HG03139 (cell line): ENCODE measurements around the gene SYNPO2.
"Not testable (repeated sequence)": the region's sequence is repeated elsewhere in the genome, so short reads cannot be mapped to it uniquely, and the experiment has no call there.

Experiments used
- ATAC-seq: cut with Tn5 transposase; IDR thresholded peaks from one replicate; pipeline ENCODE4 v1.9.1; 2021; ENCODE audit not compliant: unreplicated experiment

SYNPO2 gene

DNA sequence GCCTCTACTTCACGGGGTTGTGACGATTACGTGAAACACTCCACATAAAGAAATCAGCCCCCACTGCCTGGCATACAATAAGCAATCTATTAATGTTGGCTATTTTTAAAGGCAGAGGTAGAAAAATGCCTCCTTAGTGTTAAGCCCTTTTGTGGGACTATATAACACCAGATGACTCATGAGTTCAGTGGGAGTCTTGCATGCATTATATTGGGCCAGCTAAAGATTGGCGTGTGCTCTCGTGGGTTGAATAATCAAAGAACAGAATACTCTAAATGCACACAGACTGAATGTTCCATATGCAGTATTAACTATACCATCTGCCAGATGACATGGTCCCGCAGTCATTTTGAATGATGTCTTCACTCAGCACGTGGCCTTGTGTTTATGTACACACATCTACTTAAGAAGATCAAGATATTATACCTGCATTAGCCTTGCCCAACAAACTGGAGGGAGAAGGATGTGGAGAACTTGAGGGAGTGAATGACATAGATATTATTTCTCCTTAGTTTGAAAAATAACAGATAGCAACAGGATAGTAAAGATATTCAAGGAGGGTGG is 162.0 kb downstream of the SYNPO2 start:
- no peak for ATAC-seq

DNA sequence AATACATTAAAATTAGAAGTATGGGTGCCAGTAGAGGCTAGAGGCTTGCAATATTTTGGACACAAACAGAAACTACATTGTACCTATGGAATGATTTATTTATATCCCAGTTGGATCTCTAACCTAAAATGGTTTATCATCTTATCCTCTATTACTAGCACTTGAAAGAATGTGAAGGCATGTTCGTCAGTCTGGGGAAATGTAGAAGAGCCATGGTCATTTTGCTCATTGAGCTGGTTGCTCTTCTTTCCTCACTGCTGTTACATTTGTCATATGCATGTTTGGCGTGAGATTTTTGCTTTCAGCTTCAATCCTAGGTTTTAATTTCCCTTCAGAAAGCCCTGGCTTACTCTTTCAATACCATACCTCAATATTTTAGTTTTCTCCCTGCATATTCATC is 164.6 kb downstream of the SYNPO2 start:
- no peak for ATAC-seq

DNA sequence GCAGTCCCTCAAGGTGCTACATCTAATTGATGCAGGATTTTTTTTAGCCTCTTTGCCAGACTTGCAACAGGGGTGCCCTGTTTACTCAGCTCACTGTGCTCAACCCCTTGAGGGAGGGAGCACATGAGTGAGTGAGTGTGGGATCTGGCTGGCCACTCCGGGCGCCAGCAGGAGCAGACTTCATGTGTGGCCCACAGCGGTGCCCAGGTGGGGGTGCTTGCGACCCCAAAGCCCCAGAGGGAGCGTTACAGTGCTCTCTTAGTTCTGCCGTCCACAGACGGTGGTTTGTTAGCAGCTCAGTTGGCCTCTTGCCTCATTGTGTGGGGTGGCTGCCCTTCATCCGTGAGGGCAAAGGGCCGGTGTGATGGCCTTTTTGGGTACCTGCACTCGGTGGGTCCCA is 165.3 kb downstream of the SYNPO2 start:
- no peak for ATAC-seq

DNA sequence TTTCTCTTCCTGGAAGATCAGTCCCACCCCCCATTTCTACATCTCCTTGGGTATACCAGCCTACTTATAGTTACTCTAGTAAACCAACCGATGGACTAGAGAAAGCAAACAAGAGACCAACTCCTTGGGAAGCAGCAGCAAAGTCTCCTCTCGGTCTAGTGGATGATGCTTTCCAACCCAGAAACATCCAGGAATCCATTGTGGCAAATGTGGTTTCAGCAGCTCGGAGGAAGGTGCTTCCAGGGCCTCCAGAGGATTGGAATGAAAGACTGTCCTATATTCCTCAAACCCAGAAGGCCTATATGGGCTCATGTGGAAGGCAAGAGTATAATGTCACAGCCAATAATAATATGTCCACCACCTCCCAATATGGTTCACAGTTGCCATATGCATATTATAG is 168.8 kb downstream of the SYNPO2 start:
- ATAC-seq = no peak

DNA sequence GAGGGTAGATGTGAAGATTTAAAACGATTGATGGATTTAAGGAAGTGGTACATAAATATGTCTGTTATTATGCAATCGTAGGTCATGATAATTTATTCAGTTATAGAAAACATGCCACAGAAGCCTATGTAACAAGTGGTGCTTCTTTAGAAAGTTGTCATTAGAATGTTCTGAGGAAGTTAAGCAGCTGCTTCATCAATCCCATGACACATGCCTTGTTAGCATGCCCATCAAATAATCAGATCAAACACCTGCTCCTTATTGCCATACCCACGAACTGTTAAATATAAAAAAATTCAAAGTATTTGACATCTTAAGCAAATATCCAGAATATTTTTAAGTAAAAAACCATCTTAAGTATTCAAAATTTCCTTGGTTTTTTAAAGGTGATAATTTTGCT is 170.6 kb downstream of the SYNPO2 start:
- ATAC-seq = no peak

DNA sequence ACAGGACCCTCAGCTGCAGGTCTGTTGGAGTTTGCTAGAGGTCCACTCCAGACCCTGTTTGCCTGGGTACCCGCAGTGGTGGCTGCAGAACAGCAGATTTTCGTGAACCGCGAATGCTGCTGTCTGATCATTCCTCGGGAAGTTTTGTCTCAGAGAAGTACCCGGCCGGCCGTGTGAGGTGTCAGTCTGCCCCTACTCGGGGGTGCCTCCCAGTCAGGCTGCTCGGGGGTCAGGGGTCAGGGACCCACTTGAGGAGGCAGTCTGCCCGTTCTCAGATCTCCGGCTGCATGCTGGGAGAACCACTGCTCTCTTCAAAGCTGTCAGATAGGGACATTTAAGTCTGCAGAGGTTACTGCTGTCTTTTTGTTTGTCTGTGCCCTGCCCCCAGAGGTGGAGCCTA is 178.5 kb downstream of the SYNPO2 start:
- ATAC-seq = not testable (repeated sequence)

DNA sequence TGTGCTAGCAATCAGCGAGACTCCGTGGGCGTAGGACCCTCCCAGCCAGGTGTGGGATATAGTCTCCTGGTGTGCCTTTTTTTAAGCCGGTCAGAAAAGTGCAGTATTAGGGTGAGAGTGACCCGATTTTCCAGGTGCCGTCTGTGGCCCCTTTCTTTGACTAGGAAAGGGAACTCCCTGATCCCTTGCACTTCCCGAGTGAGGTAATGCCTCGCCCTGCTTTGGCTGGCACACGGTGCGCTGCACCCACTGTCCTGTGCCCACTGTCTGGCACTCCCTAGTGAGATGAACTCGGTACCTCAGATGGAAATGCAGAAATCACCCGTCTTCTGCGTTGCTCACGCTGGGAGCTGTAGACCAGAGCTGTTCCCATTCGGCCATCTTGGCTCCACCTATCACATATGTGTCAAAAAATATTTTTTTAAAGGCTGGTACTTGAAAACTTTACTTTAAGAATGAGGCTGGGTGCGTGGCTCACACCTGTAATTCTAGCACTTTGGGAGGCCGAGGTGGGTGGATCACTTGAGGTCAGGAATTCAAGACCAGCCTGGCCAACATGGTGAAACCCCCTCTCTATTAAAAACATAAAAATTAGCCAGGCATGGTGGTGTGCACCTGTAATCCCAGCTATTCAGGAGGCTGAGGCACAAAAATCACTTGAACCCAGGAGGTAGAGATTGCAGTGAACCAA is 179.2 kb downstream of the SYNPO2 start:
- ATAC-seq = not testable (repeated sequence)

DNA sequence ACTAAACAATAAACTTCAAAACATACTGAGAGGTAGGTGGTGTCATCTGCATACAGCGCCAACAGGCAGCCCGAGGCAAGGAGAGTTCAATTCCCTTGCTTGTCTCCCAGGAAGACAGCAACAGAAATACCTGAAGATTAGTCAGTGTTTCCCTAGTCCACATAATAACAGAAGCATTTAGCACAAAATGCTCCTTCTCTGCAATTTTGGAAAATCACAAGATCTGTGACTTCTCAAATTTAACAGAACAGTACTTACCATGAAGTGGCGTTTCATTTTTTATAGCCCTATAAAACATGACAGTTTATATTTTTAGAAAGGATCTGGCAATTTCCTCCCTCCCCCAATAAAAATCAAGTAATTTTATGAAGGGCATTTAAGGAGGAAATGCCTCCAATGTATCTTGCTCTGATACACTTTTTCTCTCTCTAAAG is 179.9 kb downstream of the SYNPO2 start:
- no peak for ATAC-seq

DNA sequence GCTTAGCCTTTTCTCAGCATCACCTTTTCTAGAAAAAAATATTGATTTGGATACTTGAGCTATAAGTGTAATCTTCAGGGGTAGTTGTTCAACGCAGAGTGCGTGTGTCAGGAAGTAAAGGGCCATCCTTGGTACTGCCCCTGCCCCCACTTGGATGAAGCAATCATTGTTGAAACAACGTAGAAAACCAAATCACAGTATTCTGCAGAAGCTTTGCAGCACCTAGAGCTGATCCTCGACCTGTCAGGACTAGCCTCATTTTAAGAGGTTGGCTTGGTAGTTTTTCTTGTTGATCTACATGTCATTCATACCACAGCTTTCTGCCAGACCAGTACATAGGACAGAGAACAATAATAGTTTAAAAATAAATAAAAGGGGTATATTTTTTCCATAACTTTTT is 181.6 kb downstream of the SYNPO2 start:
- ATAC-seq = no peak

DNA sequence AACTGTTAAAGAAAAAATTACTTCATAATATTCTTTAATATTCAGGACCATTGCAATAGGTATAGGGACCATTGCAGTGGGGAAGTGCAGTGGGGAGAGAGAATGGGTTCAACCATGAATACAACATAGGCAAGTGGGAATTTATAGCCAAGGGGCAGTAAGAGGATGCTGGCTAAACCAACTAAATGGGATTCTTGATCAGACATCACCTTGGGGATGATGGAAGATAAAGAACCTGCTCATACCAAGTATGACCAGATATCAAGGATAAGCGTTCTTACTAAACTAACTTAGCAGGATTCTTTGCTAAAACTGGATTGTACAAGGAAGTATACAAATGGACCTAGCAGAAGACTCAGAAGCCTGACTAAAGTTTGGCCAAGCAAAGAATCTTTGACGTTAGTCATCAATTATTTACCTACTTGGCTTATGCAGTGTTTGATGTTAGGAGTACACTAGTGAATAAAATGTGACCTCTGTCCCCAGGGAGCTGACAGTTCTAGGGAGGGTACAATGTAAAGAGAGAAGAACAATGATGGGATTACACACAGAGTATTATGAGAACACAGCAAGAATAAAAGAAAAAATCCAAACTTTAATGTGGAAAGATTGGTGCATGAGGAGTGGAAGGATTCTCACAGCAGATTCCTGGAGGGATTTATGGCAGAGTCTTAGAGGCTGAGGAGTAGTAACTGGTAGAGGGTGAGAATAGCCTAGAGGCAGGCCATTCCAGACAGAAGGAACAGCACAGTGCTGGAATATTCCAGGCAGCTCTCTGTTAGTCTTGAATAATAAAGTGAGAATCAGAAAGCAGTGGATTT is 192.3 kb downstream of the SYNPO2 start:
- ATAC-seq = no peak

DNA sequence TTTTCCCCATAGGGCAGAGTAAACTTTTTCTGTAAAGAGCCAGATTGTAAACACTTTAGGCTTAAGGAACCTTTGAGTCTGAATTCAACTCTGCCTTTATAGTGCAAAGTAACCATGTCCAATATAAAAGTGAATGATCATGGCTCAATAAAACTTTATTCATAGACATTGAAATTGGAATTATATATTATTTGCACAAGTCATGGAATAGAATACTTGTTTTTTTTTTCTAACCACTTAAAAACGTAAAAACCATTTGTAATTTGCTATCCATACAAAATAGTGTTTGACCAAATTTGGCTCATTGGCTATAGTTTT is 192.8 kb downstream of the SYNPO2 start:
- no peak for ATAC-seq

DNA sequence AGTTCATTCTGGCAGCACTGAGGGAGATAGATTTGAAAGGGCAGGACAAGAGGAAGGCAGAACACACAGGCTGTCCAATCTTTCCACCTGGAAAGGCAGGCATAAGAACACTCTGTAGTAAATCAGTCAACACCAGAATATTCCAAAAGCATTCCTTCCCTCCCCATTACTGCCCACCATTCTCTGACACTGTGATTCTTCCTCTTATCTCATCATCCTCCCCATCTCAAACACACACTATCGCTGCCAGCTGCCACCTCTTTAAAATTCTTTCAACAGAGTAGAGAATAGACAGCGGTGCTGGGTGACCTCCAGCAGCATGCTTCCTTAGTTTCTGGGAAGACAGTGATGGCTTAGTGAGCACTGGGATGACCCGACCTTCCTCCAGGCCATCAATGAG is 193.3 kb downstream of the SYNPO2 start:
- ATAC-seq = no peak

DNA sequence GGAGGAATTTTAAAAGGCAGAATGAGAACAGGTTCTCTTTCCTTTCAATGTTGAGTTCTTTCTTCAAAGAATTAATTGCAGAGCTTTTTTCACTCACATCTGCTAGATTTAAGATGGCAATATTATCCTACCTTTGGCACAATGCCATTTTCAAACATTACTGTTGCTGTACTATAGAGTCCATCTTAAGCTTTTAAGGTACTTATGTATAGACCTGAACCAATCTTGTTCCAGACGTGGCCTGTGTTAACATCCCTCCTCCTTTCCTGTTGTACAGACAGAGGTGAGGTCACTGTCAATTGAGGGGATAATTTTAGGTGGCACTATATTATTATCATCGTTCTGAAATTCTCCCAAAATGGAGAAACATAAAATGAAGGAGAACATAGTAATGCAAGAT is 194.0 kb downstream of the SYNPO2 start:
- no peak for ATAC-seq

DNA sequence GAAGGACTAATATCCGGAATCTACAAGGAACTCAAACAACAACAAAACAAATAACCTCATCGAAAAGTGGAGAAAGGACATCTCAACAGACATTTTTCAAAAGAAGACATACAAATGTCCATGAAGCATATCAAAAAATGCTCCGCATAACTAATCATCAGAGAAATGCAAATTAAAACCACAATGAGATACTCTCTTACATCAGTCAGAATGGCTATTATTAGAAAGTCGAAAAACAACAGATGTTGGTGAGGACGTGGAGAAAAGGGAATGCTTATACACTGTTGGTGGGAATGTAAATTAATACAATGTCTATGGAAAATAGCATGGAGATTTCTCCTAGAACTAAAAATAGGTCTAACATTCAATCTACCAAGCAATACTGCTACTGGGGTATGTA is 195.9 kb downstream of the SYNPO2 start:
- ATAC-seq = no peak

DNA sequence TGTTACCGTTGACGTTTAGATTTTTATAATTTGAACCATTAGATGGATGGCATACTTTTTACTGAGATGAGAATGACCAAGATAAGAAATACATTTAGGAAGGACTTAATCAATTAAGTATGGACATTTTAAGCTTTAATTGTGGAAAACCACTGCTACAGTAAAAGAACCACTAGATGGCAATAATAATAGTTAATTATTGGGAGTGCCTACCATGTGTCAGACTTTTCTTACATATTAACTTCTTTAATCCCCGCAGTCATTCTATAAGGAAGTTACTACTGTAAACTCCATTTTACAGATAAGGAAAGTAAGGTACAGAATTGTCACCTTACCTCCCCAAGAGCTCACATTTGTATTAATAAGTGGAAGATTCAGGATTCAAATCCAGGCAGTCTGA is 198.5 kb downstream of the SYNPO2 start:
- ATAC-seq = no peak

DNA sequence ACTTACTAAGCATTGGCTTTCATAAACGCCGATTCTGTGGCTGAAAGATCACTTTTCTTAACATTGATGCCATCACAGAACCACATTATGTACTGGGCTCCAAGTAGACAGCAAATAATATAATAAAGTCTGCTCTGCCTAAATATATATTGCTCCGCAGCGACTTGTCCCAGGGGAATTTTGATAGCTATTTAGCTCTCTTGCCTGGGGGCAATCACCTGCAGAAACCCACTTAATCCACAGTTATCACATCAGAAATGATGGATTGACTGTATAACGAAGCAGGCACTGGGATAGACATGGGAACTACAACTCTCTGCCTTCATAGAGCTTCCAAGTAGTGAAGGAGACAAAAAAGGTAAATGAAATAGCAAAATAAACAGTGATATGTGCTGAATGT is 199.0 kb downstream of the SYNPO2 start:
- ATAC-seq = no peak

DNA sequence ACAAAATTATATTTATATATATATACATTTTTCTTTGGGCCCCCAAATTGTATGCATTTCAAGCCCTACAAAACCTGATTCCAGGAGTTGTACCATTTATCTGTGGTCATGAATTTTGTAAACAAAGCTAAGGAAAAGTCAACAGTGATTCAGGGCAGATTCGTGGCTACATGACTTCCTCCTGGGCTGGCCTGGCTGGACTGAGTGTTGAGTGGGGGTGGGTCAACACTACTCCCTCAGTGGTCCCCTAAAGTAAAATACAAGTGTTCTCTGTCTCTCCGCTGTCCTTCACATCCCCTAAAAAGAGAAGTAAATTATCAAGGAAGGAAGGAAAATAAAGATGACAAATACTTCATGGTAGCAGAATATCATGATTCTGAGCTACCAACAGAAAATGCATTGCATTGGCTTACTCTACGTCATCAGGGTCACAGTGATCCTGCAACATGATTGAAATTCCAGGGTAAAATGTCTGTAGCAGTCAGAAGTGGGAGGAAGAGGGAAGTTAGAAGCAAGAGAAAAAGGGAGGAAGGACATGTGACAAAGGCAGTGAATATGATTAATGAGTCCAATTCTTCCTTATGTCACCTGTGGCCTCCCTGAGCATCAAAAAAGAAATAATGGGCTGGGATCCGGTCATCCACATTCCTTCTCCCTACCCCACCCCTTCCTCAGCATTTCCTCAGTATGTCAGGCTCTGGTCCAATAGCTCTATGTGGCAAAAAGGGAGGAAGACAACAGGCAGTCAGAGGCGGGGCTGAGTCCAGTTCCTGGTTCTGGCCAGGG is 204.6 kb downstream of the SYNPO2 start:
- ATAC-seq = no peak

DNA sequence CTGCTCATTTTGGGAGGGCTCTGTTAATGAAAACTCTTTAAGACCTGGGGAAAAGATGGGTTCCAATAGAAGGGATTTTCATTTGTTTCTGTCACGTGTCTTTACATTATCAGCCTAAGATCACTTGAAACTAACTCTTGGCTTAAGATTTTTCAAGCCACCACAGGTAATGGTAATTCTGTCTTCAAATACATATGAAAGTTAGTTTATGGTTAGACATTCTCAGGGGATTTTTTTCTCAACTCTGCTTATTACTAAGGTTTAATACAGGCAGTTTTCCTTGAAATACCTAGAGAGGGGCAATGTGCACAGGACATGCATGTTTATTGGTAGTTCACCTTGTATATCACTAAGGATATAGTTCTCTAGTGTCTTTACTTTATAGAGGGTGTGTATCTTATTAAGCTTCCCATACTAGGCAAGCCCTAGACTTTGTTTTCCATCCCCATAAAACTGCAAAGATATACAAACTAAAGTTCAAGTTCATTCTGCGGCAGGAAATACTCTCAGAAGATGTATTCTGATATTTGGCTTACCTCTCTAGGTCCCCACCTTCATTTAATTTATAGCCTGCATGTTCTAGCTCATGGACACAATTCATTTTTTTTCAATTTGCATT is 208.7 kb downstream of the SYNPO2 start:
- no peak for ATAC-seq

DNA sequence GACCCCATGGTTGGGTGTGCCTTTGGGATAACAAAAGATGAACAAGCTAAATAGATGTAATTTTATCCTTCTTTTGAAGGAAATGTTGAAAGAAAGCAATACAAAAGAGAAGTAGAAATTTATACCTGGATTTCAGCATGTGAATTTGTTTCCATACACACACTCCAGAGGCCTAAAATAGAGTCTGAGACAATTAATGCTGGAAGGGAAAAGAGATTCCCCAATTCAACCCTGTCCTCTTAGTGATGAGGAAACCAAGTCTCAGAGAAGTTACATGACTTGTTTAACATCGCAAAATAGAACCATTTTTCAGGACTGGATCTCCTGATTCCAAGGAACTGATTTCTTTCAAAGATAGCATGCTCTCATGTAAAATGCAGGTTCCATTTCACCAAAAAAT is 209.7 kb downstream of the SYNPO2 start:
- no peak for ATAC-seq

DNA sequence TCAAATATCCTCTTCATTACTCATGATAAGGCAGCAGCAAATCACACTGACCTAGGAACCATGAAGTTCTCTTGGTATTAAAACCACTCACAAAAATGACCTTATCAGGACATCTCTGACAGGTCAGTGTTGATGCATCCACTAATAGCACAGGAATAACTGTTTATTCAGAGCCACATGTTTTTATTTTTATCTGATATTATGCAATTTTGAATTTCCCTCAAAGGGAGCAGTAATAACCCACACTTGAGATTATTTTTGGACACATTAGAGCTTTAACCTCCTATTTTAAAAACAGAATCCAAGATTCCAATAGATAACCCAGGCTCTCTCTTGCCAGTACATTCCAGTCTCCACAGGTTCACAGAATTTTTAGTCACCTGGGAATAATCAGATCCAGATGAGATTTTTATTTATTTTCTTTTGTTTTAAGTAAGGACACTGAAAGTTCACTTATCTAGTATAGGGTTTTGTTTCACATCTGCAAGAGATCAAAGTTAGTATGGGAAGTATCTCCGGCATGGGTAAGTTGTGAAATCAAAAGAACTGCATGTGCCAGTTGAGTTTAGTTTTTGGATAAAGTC is 210.7 kb downstream of the SYNPO2 start:
- no peak for ATAC-seq

DNA sequence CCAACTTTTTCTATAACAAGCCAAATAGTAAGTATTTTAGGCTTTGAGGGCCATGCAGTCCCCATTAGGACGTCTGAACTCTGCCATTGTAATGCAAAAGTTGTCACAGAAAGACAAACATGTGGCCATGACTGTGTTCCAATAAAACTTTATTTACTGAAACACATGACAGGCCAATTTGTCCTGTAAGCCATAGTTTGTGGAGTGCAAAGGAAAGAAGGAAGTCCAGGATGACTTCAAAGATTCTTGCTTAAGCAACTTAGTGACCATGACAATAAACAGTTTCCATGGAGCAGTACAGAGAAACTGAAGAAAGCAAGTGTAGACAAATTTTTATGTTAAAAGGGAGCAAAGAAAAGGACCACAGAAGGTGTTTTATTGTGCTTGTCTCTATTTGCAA is 212.0 kb downstream of the SYNPO2 start:
- no peak for ATAC-seq
